ENCODE measurements around the gene MTG2.
"Not testable (repeated sequence)": the region's sequence is repeated elsewhere in the genome, so short reads cannot be mapped to it uniquely, and the experiment has no call there.

The MTG2 gene

DNA sequence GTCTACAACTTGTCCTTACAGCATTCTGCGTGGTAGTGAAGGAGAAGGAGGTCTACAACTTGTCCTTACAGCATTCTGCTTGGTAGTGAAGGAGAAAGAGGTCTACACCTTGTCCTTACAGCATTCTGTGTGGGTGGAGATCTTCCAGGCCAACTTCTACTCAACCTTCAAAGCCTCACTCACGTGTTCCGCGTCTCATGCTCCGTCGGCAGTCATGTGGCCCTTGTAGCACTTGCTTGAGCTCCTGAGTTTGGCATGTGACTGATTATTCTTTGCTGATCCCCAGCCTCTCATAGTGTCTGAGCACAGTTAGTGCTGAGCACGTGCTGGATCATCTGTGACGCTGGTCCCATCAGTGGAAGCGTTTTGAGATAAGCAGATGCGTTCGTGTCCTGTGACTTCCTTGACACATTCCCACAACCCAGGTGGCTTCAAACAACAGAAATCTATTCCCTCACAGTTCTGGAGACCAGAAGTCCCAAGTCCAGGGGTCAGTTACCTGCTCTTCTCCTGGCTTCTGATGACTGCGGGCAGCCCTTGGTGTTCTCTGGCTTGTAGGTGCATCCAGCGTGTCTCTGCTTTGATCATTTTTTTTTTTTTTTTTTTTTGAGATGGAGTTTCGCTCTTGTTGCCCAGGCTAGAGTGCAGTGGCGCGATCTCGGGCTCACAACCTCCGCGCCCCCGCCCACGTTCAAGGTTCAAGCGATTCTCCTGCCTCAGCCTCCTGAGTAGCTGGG is 36.6 kb upstream of the MTG2 start:
- TF ChIP-seq, protein P1, sequence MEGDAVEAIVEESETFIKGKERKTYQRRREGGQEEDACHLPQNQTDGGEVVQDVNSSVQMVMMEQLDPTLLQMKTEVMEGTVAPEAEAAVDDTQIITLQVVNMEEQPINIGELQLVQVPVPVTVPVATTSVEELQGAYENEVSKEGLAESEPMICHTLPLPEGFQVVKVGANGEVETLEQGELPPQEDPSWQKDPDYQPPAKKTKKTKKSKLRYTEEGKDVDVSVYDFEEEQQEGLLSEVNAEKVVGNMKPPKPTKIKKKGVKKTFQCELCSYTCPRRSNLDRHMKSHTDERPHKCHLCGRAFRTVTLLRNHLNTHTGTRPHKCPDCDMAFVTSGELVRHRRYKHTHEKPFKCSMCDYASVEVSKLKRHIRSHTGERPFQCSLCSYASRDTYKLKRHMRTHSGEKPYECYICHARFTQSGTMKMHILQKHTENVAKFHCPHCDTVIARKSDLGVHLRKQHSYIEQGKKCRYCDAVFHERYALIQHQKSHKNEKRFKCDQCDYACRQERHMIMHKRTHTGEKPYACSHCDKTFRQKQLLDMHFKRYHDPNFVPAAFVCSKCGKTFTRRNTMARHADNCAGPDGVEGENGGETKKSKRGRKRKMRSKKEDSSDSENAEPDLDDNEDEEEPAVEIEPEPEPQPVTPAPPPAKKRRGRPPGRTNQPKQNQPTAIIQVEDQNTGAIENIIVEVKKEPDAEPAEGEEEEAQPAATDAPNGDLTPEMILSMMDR (IDR thresholded peaks at IDR 0.05; ENCODE audit: low read length, missing control alignments), result no peak
- no peak for DNase-seq (ENCODE audit: low read depth)
- H3K4me3 ChIP-seq (replicated peaks; ENCODE audit: low read depth, low read length), result no peak overlapping the region

DNA sequence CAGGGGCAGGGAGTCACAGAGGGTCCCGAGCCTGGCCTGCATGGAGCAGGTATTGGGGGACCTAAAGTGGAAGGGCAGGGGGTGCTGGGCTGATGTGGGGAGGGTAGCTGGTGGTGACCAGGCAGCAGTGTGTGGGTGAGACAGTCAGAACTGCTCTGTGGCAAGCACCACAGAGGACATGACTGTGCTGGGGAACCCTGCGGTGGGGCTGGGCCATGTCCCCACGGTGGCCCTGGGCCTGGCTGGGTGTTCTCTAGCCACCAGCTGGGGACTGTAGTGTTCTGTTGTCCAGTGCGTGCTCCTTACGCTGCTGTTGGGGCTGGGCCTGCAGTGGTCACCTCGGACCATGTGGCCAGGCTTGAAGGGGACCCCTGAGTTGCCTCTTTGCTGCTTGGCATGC is 35.7 kb upstream of the MTG2 start:
- TF ChIP-seq, protein P1 (IDR thresholded peaks at IDR 0.05; ENCODE audit: low read length, missing control alignments), result no peak
- DNase-seq (ENCODE audit: low read depth), result no peak
- no peak overlapping the region for H3K4me3 ChIP-seq (replicated peaks; ENCODE audit: low read depth, low read length)

DNA sequence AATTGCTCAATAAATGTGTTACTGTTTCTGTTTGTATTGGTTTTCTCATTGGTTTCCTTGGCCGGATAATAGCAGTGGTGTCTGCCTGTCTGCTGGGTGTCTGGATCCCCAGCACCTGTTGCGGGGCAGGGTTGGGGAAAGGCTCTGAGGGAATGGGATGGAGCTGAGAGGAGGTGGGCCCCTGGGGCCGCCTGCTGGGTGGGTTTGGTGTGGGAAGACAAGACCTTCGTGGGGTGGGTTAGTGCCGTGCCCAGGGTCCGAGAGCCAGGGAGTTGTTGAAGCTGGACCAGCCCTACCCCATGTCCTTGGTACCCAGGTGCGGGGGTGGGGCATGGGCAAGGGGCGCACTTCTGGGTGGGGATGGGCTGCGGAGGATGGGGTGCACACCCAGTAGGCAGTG is 35.3 kb upstream of the MTG2 start:
- TF ChIP-seq, protein P1 (IDR thresholded peaks at IDR 0.05; ENCODE audit: low read length, missing control alignments), result no peak
- no peak for DNase-seq (ENCODE audit: low read depth)

DNA sequence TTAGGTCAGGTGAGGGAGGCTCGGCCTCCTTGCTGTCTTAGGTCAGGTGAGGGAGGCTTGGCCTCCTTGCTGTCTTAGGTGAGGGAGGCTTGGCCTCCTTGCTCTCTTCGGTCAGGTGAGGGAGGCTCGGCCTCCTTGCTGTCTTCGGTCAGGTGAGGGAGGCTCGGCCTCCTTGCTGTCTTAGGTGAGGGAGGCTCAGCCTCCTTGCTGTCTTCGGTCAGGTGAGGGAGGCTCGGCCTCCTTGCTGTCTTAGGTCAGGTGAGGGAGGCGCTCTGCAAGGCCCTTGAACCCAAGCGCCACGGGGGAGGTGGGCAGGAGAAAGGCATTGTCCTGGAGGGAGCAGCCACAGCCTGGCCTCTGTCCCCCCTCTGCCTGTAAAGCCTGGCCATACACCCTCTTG is 34.4 kb upstream of the MTG2 start:
- not testable (repeated sequence) for H3K4me3 ChIP-seq (replicated peaks; ENCODE audit: low read depth, low read length); DNase-seq (ENCODE audit: low read depth)

More for the DNA sequence above, 35.3 kb upstream of the MTG2 start:
- H3K4me3 ChIP-seq (replicated peaks; ENCODE audit: low read depth, low read length), result no peak overlapping the region

DNA sequence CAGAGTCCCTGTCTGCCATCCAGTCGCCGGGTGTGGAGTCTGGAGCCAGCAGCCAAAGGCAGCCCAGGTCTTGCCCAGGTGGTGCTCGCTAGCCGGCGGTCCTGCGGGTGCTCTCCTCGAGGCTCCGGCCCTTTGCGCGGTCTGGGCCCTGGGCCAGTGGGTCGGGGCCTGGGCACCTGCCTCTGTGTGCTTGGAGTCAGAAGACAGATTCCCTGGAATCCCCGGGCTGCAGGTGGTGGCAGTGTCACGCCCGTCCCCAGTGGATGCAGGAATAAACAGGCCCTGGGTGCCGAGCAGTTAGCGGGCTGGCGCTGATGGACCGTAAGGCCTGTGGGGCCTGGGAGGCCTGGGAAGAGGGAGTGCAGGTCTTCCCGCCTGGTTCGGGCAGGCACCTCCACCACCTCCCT is 33.9 kb upstream of the MTG2 start:
- no peak overlapping the region for H3K4me3 ChIP-seq (replicated peaks; ENCODE audit: low read depth, low read length)
- no peak for DNase-seq (ENCODE audit: low read depth)
- TF ChIP-seq, protein P1 (IDR thresholded peaks at IDR 0.05; ENCODE audit: low read length, missing control alignments), result no peak

DNA sequence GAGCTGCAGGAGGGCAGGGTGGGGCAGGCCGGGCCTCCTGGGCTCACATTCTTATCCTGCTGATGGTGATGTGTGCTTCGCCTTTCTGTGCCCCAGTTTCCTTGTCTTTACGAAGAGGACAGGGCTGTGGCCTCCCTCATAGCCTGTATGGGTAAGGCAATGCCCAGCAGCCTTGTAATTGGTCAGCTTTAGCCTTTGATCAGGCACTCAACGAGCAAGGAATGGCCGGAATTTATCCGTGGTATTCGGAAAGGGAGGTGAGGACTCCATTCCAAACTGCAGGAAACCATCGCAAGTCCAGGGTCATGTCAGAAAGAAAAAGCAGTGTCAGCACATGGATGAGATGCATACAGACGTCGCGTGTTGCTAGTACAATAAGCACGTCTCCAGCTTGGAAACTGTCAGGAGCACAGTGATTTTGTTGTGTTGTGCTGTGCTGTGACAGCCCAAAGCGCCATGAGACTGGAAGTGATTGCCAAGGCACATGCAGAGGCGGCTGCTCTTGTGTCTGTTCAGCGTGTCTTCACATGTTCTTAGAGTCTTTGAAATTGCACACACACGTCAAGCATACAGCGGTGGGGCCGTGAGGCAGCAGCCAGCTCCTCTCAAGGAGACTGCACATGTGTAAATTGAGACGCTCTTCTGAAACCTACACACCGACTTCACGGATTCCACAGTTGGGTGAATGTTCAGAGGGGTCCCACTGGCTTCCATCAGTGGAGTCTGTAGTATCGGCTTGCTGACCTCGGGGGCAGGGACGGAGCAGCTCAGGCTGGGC is 33.1 kb upstream of the MTG2 start:
- no peak overlapping the region for H3K4me3 ChIP-seq (replicated peaks; ENCODE audit: low read depth, low read length)
- DNase-seq (ENCODE audit: low read depth), result peak; percentile 33
- TF ChIP-seq, protein P1 (IDR thresholded peaks at IDR 0.05; ENCODE audit: low read length, missing control alignments), result no peak

DNA sequence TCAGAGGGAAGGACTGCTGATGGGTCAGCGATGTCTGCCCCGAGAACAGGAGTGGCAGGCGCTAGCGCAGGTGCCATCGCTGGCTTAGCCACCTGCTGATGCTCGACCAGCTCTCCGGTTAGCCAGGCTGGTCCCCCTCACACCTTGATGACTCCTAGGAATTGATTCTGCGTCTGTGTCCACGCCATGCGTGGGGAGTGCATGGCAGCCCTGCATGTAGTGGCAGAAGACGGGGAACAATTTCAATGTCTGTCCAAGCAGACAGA is 32.6 kb upstream of the MTG2 start:
- DNase-seq (ENCODE audit: low read depth), result no peak
- H3K4me3 ChIP-seq (replicated peaks; ENCODE audit: low read depth, low read length), result no peak overlapping the region
- TF ChIP-seq, protein P1 (IDR thresholded peaks at IDR 0.05; ENCODE audit: low read length, missing control alignments), result no peak
